ENCODE measurements around the gene N4BP2L1. TPM values are rescaled to one million over a fixed set of nuclear protein-coding genes. Genes with fewer than 3 reads are reported as not detected.
A peak's percentile ranks its signal among the peaks of the same experiment; 100 is the strongest.

The N4BP2L1 gene
- 0.66 and 0.76 TPM in 2 replicates for total RNA-seq (2012; rRNA removed)

- no peaks in the 10 kb centered on the region for H3K36me3 ChIP-seq (ENCODE audit: insufficient read depth, low read length)
- peak within 1 kb of the TSS; percentile 78 for H3K9ac ChIP-seq (ENCODE audit: low read depth, low read length)
- H3K27me3 ChIP-seq (ENCODE audit: control insufficient read depth, insufficient read depth, low read length) = no peaks in the 10 kb centered on the region
- peak within 1 kb of the TSS; percentile 80 for H3K4me3 ChIP-seq (ENCODE audit: low read length)
- H3K4me2 ChIP-seq (ENCODE audit: low read length) = peak within 1 kb of the TSS; percentile 98
- peaks cover 20% of the 10 kb centered on the region for H3K4me1 ChIP-seq (ENCODE audit: control insufficient read depth, insufficient read depth, low read length)
- H3K9me3 ChIP-seq (replicated peaks; ENCODE audit: low read length) = no peaks in the 10 kb centered on the region
Measured at GRCh38 chr13:32427852-32428580, at the start of gene N4BP2L1. N4BP2L1 (minus strand) TSS chr13:32428130; CDS start chr13:32428082, 48 bp downstream.

- Histone ChIP-seq H3K4me2 (ENCODE audit: low read length) (no peak overlapping the region), H3K4me3 (ENCODE audit: low read length) (no peak overlapping the region), H3K4me1 (ENCODE audit: control insufficient read depth, insufficient read depth, low read length) (peaks cover 6% of the 10 kb centered on the region), H3K9me3 (replicated peaks; ENCODE audit: low read length) (no peaks in the 10 kb centered on the region), H3K9ac (ENCODE audit: low read depth, low read length) (no peak overlapping the region), H3K36me3 (ENCODE audit: insufficient read depth, low read length) (peaks cover 6% of the 10 kb centered on the region), H3K27me3 (ENCODE audit: control insufficient read depth, insufficient read depth, low read length) (no peaks in the 10 kb centered on the region)
Measured at GRCh38 chr13:32476892-32477291, 49.0 kb upstream of the N4BP2L1 start.

- no peak overlapping the region for H3K4me2 ChIP-seq (ENCODE audit: low read length)
Measured at GRCh38 chr13:32476021-32476731, 48.2 kb upstream of the N4BP2L1 start.

GRCh38 chr13:32474999-32475792 is 47.3 kb upstream of the N4BP2L1 start:
- Histone ChIP-seq H3K4me2 (ENCODE audit: low read length) (no peak overlapping the region), H3K4me3 (ENCODE audit: low read length) (no peak overlapping the region), H3K9me3 (replicated peaks; ENCODE audit: low read length) (no peaks in the 10 kb centered on the region), H3K9ac (ENCODE audit: low read depth, low read length) (no peak overlapping the region), H3K4me1 (ENCODE audit: control insufficient read depth, insufficient read depth, low read length) (peaks cover 14% of the 10 kb centered on the region), H3K36me3 (ENCODE audit: insufficient read depth, low read length) (peaks cover 11% of the 10 kb centered on the region), H3K27me3 (ENCODE audit: control insufficient read depth, insufficient read depth, low read length) (no peaks in the 10 kb centered on the region)

More at GRCh38 chr13:32476021-32476731, 48.2 kb upstream of the N4BP2L1 start:
- Histone ChIP-seq H3K36me3 (ENCODE audit: insufficient read depth, low read length) (peaks cover 6% of the 10 kb centered on the region), H3K27me3 (ENCODE audit: control insufficient read depth, insufficient read depth, low read length) (no peaks in the 10 kb centered on the region), H3K4me3 (ENCODE audit: low read length) (no peak overlapping the region), H3K9me3 (replicated peaks; ENCODE audit: low read length) (no peaks in the 10 kb centered on the region), H3K9ac (ENCODE audit: low read depth, low read length) (no peak overlapping the region), H3K4me1 (ENCODE audit: control insufficient read depth, insufficient read depth, low read length) (peaks cover 13% of the 10 kb centered on the region)

GRCh38 chr13:32473650-32474049 is 45.7 kb upstream of the N4BP2L1 start:
- no peaks in the 10 kb centered on the region for H3K9me3 ChIP-seq (replicated peaks; ENCODE audit: low read length)
- no peak overlapping the region for H3K9ac ChIP-seq (ENCODE audit: low read depth, low read length)
- no peak overlapping the region for H3K4me3 ChIP-seq (ENCODE audit: low read length)
- H3K36me3 ChIP-seq (ENCODE audit: insufficient read depth, low read length) = peaks cover 11% of the 10 kb centered on the region
- peaks cover 14% of the 10 kb centered on the region for H3K4me1 ChIP-seq (ENCODE audit: control insufficient read depth, insufficient read depth, low read length)
- no peak overlapping the region for H3K4me2 ChIP-seq (ENCODE audit: low read length)
- no peaks in the 10 kb centered on the region for H3K27me3 ChIP-seq (ENCODE audit: control insufficient read depth, insufficient read depth, low read length)

GRCh38 chr13:32472194-32472621 is 44.3 kb upstream of the N4BP2L1 start:
- Histone ChIP-seq H3K4me2 (ENCODE audit: low read length) (no peak overlapping the region), H3K4me3 (ENCODE audit: low read length) (no peak overlapping the region), H3K9ac (ENCODE audit: low read depth, low read length) (peak overlapping the region; percentile 9), H3K27me3 (ENCODE audit: control insufficient read depth, insufficient read depth, low read length) (no peaks in the 10 kb centered on the region), H3K9me3 (replicated peaks; ENCODE audit: low read length) (no peaks in the 10 kb centered on the region), H3K36me3 (ENCODE audit: insufficient read depth, low read length) (peaks cover 6% of the 10 kb centered on the region), H3K4me1 (ENCODE audit: control insufficient read depth, insufficient read depth, low read length) (peaks cover 14% of the 10 kb centered on the region)

- Histone ChIP-seq H3K4me1 (ENCODE audit: control insufficient read depth, insufficient read depth, low read length) (peaks cover 14% of the 10 kb centered on the region), H3K9ac (ENCODE audit: low read depth, low read length) (peak overlapping the region; percentile 9), H3K9me3 (replicated peaks; ENCODE audit: low read length) (no peaks in the 10 kb centered on the region), H3K4me2 (ENCODE audit: low read length) (no peak overlapping the region), H3K4me3 (ENCODE audit: low read length) (no peak overlapping the region), H3K36me3 (ENCODE audit: insufficient read depth, low read length) (peaks cover 6% of the 10 kb centered on the region), H3K27me3 (ENCODE audit: control insufficient read depth, insufficient read depth, low read length) (no peaks in the 10 kb centered on the region)
Measured at GRCh38 chr13:32471187-32471922, 43.4 kb upstream of the N4BP2L1 start.

GRCh38 chr13:32468502-32469142 is 40.7 kb upstream of the N4BP2L1 start:
- Histone ChIP-seq H3K9ac (ENCODE audit: low read depth, low read length) (no peak overlapping the region), H3K36me3 (ENCODE audit: insufficient read depth, low read length) (peaks cover 6% of the 10 kb centered on the region), H3K4me1 (ENCODE audit: control insufficient read depth, insufficient read depth, low read length) (peaks cover 14% of the 10 kb centered on the region), H3K4me3 (ENCODE audit: low read length) (no peak overlapping the region), H3K4me2 (ENCODE audit: low read length) (no peak overlapping the region), H3K9me3 (replicated peaks; ENCODE audit: low read length) (no peaks in the 10 kb centered on the region), H3K27me3 (ENCODE audit: control insufficient read depth, insufficient read depth, low read length) (no peaks in the 10 kb centered on the region)

GRCh38 chr13:32456591-32456990 is 28.7 kb upstream of the N4BP2L1 start:
- Histone ChIP-seq H3K4me2 (ENCODE audit: low read length) (no peak overlapping the region), H3K4me3 (ENCODE audit: low read length) (no peak overlapping the region), H3K27me3 (ENCODE audit: control insufficient read depth, insufficient read depth, low read length) (no peaks in the 10 kb centered on the region), H3K9me3 (replicated peaks; ENCODE audit: low read length) (peaks cover 7% of the 10 kb centered on the region), H3K4me1 (ENCODE audit: control insufficient read depth, insufficient read depth, low read length) (no peaks in the 10 kb centered on the region), H3K36me3 (ENCODE audit: insufficient read depth, low read length) (no peaks in the 10 kb centered on the region), H3K9ac (ENCODE audit: low read depth, low read length) (no peak overlapping the region)

GRCh38 chr13:32455594-32455903 is 27.6 kb upstream of the N4BP2L1 start:
- Histone ChIP-seq H3K4me2 (ENCODE audit: low read length) (no peak overlapping the region), H3K36me3 (ENCODE audit: insufficient read depth, low read length) (no peaks in the 10 kb centered on the region), H3K27me3 (ENCODE audit: control insufficient read depth, insufficient read depth, low read length) (no peaks in the 10 kb centered on the region), H3K9ac (ENCODE audit: low read depth, low read length) (no peak overlapping the region), H3K9me3 (replicated peaks; ENCODE audit: low read length) (peaks cover 7% of the 10 kb centered on the region), H3K4me3 (ENCODE audit: low read length) (no peak overlapping the region), H3K4me1 (ENCODE audit: control insufficient read depth, insufficient read depth, low read length) (no peaks in the 10 kb centered on the region)
